GM12872 (cell line): ENCODE measurements around the gene REN.
A peak's percentile ranks its signal among the peaks of the same experiment; 100 is the strongest.

ENCODE experiments used
- TF ChIP-seq, protein P1 (sequence below): IDR thresholded peaks from 3 replicates; pipeline ENCODE4 v1.5.1; 2011; ENCODE audit warnings: low read depth, mild to moderate bottlenecking, low read length, moderate library complexity; ENCODE audit not compliant: insufficient read depth

The REN gene

GRCh38 chr1:204121840-204122555 is 44.1 kb downstream of the REN start:
- TF ChIP-seq, protein P1, sequence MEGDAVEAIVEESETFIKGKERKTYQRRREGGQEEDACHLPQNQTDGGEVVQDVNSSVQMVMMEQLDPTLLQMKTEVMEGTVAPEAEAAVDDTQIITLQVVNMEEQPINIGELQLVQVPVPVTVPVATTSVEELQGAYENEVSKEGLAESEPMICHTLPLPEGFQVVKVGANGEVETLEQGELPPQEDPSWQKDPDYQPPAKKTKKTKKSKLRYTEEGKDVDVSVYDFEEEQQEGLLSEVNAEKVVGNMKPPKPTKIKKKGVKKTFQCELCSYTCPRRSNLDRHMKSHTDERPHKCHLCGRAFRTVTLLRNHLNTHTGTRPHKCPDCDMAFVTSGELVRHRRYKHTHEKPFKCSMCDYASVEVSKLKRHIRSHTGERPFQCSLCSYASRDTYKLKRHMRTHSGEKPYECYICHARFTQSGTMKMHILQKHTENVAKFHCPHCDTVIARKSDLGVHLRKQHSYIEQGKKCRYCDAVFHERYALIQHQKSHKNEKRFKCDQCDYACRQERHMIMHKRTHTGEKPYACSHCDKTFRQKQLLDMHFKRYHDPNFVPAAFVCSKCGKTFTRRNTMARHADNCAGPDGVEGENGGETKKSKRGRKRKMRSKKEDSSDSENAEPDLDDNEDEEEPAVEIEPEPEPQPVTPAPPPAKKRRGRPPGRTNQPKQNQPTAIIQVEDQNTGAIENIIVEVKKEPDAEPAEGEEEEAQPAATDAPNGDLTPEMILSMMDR = no peak

DNA sequence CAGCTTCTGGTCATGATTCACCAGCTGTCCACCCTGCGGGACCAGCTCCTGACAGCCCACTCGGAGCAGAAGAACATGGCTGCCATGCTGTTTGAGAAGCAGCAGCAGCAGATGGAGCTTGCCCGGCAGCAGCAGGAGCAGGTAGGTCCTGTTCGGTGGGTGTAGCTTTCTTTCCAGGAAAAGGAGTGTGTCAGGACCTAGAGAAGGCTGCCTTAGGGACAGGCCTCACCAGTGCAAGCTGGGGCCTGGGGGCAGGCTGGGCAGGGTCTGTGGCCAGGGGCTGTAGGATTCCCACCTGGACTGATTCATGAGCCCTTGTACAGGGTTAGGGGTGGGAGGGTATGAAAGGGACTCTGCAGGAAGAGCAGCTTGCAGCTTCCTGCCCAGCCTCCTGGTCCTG is 49.6 kb downstream of the REN start:
- TF ChIP-seq, protein P1 = no peak

DNA sequence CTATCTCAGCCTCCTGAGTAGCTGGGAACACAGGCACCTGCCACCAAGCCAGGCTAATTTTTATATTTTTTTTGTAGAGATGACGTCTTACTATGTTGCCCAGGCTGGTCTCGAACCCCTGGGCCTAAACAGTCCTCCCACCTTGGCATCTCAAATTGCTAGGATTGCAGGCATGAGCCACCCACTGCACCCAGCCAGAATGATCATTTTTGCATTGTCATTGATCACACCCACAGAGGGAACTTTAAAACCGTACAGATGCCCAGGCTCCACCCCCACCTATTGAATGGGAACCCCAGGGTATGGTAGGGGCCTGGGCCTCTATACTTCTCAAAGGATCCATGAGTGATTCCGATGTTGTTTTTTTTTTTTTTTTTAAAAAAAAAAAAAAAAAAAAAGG is 51.0 kb downstream of the REN start:
- TF ChIP-seq, protein P1 = no peak

DNA sequence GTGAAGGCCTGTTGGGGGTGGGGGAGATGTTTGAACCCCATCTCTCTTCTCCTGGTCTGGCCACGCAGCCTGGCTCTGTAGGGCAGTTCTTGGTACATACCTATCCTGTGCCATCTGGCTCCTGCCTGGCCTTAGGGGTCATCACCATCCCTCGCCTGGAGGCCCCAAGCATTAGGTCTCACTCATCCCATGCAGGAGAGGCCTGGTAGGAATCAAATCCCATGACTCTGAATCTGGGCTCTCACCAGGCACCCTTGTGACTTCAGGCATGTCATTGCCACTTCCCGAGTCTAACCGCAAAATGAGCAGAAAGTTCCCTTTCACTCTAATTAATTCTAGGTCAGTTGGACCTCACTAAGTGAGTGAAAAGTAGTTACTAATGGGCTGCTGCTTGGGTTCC is 51.5 kb downstream of the REN start:
- TF ChIP-seq, protein P1 = no peak

DNA sequence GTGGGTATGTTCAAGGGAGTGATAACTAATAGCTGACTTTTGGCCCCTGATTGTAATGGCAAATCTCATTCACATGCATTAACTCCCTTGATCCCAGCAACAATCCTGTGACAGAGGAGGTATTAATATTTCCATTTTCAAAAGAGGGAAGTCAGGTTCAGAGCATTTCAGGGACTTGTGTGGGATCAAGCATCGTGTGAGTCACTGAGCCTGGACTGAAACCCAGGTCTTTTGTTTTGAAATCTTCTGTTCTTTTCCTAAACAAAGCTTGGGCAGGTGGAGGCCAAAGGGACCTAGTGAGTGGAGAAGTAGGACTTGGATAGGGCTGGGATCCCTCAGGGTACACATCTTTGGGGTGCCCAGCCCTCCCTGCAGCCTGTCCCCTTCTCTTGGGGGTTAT is 52.2 kb downstream of the REN start:
- TF ChIP-seq, protein P1 = no peak

- TF ChIP-seq, protein P1 = 0 out of 3 replicates have a peak, but pooled peaks have one; percentile 1
Observed at GRCh38 chr1:204112876-204113730, 53.0 kb downstream of the REN start.

- TF ChIP-seq, protein P1 = no peak
Observed at GRCh38 chr1:204110894-204111633, 55.1 kb downstream of the REN start.
